ENCODE results near the gene SRP54.
"Not testable (repeated sequence)": the region's sequence is repeated elsewhere in the genome, so short reads cannot be mapped to it uniquely, and the experiment has no call there.

The SRP54 gene

DNA sequence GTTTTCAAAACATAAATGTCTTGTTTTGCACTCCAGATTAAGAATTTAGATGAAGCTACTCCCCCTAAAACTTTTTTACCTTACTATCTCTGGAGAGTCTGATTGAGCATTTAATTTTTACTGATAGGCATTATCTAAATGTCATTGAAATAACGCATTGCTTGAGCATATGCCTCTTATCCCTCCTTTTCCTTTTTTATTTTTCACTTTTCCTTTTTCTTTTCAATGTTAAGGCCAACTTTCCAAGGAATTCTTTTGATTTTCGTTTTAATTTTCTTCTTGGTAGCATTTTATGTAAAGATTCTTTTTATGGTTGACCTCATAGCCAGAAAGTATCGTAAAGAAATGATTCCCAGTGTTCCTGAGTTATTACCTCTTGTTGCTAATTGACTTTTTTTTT lies 2.9 kb downstream of the SRP54 start:
- DNase-seq: no peak

DNA sequence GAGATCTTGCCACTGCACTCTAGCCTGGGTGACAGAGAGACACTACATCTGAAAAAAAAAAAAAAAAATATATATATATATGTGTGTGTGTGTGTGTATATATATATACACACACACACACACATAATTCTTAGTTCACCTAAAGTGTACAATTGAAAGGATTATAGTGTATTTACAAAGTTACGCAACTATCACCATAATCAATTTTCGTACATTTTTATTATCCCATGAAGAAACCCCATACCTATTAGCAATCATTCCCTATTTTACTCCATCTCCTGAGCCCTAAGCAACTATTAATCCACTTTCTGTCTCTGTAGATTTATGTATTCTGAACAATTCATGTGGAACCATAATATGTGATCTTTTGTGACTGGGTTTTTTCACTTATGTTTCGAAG lies 4.4 kb downstream of the SRP54 start:
- no peak for DNase-seq

DNA sequence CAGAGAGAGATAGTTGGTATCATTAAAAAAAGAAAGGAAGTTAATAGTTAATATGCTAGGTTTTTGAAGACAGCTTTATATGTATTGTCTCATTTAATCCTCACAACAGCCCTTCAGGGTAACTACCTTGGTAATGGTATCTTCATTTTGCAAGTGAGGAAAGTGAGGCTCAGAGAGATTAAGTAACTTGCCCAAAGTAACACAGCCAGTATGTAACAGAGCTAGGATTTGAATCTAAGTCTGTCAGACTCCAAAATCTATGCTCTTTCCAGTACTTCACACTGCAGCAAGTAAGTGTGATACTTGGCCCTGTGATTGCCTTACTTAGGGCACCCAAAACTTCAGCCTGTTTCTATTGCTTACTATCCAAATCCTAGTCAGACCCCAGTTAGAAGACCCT lies 7.0 kb downstream of the SRP54 start:
- no peak for DNase-seq

DNA sequence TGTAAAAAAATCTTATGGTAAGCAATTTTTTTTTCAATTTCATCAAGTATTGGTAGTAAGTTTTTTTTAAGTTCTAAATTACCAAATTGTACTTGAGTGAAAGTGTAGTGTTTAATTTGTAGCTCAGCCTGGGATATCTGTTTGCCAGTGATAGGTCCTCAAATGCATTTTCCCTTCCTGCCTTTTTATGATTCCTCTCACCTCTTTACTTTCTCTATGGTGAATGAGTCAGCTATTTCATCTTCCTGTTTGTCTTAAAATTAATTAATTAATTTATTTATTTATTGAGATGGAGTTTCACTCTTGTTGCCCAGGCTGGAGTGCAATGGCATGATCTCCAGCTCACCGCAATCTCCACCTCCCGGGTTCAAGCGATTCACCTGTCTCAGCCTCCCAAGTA lies 10.6 kb downstream of the SRP54 start:
- no peak for DNase-seq

DNA sequence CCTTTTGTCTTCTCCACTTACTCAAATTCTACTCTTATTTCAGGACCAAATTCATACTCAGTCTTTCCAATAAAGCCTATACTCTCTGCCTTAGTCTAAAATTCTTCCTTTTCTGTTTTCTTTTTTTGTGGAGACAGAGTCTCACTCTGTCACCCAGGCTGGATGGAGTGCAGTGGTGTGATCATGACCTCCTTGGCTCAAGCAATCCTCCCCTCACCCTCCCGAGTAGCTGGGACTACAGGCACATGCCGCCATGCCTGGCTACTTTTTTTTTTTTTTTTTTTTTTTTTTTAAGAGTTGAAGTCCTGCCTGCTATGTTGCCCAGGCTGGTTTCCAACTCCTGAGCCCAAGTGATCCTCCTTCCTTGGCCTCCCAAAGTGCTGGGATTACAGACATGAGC lies 11.9 kb downstream of the SRP54 start:
- no peak for DNase-seq

DNA sequence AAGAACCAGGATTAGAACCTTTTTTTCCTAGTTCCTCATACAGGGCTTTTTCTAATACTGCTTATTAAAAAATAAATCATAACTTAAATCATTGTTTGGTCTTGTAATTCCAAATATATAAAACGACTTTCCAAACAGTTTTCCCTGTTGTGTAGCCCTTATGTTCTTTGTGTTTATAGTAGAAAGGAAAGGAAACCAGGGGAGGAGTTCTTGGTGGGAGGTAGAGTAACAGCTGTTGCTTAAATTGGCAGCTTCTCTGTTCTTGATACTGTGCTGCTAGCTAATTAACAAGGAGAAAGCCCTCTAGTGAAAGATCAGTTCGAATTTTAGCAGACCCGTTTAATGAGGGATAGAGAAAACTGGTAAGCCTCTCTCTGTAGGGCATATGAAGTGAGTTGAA lies 15.0 kb downstream of the SRP54 start:
- DNase-seq: no peak

DNA sequence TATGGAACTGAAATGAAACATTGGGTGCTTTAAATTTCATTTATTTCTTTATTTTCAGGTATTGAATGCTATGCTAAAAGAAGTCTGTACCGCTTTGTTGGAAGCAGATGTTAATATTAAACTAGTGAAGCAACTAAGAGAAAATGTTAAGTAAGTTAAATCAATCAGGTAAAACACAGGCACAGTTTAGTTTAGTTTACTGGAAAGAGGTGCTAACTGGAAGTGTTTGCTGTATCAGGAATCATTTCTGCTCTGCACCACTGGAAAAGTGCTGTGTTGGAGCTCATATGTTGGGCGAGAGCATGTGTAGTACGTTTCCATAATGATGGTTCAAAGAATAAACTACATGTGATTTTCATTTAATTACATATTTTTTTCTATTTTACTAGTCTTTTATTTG lies 16.7 kb downstream of the SRP54 start:
- no peak for DNase-seq

DNA sequence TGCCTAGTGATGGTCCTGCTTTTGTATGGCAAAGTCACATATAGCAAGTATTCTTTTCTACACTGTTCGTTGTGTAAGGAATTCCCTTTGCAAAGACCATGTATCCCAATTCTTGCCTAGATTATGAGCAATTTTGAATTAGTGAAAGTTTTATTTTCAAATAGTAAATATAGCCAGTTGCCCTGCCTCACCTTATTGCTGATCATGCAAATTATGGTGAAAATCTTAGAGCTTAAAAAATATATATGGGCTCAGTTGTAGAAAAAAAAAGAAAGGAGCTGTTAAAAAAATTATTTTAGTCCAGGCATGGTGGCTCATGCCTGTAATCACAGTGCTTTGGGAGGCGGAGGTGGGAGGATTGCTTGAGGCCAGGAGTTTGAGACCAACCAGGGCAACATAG lies 18.8 kb downstream of the SRP54 start:
- no peak for DNase-seq

DNA sequence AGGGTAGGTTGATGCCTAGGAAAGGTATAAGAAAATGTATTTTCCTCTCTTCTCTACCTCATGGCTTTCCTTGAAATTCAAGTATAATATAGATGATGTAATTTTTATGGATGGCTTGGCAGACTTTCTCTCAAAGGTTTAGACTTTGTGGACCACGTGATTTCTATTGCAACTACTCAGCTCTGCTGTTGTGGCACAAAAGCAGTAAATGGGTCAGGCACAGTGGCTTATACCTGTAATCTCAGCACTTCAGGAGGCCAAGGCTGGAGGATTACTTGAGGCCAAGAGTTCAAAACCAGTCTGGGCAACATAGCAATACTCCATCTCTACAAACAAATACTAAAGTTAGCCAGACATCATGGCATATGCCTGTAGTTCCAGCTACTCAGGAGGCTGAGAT lies 22.0 kb downstream of the SRP54 start:
- no peak for DNase-seq

DNA sequence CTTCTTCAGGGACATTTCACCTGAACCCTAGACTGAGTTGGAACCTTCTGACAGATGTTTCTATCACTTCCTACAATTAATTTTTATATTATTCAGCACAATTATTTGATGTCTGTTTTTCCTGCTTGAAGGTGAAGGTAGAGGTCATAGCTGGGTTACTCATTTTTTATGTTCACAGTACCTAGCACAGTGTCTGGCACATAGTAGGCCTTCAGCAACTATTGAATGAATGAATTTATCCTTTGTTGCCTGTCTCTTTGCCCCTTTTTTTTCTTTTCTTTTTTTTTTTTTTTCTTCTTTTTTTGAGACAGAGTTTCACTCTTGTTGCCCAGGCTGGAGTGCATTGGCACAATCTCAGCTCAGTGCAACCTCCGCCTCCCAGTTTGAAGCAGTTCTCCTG lies 33.8 kb downstream of the SRP54 start:
- DNase-seq: no peak

DNA sequence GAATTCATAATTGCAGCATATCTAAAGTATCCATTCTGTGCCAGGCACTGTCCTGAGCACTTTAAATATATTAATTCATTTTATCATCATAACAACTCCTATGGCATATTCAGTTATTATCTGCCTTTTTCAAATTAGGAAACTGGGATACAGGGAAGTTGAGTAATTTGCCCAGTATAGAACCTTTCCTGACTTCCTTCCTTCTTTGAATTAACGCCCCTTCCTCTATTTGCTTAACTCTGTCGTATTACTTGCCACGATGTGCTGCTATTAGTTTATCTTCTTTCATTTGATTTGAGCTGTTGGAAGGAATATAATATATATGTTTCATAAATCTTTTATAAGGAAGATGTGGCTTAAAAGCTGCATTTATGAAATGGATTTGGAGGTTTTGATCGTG lies 37.9 kb downstream of the SRP54 start:
- DNase-seq: no peak

DNA sequence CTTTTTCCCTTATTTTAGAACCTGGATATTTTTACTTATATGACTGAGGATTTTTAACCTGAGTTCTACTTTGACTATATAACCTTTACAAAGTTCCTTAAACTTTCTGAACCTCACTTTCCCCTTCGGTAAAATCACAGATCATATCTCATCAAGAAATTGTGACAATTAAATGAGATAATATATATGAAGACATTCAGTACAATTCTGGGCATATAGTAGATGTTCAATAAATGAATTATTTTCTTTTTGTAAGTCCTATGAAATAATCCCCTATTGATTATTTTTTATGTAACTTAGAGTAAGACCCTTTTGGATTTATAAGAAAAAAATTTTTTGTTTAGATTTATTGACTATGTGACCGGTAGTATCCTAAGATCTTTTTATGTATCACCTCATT lies 45.6 kb downstream of the SRP54 start:
- no peak for DNase-seq

DNA sequence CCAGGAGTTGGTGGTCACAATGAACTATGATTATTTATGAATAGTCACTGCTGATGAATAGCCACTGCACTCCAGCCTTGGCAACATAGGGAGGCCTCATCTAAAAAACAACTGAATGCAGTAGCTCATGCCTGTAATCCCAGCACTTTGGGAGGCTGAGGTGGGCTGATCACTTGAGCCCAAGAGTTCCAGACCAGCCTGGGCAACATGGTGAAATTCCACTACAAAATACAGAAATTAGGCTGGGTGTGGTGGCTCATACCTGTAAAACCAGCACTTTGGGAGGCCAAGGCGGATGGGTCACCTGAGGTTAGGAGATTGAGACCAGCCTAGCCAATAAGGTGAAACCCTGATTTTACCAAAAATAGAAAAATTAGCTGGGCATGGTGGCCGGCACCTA lies 49.8 kb downstream of the SRP54 start:
- DNase-seq: no peak

DNA sequence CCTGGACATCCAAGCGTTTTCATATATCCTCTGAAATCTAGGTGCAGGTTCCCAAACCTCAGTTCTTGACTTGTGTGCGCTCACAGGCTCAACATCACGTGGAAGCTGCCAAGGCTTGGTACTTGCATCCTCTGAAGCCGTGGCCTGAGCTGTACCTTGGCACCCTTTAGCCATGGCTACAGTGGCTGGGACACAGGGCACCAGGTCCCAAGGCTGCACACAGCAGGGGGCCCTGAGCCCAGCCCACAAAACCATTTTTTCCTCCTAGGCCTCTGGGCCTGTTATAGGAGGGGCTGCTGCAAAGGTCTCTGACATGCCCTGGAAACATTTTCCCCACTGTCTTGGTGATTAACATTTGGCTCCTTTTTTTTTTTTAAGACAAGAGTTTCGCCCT lies 51.6 kb downstream of the SRP54 start:
- DNase-seq: no peak

DNA sequence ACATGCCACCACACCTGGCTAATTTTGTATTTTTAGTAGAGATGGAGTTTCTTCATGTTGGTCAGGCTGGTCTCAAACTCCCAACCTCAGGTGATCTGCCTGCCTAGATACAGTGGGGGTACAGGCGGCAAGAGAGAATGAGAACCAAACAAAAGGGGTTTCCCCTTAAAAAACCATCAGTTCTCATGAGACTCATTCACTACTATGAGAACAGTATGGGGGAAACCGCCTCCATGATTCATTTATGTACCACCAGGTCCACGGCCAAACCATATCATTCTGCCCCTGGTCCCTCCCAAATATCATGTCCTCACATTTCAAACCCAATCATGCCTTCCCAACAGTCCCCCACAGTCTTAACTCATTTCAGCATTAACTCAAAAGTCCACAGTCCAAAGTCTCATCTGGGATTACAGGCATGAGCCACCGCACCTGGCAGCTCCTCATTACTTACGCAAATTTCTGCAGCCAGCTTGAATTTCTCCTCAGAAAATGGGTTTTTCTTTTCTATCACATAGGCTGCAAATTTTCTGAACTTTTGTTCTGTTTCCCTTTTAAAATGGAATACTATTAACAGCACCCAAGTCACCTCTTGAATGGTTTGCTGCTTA lies 52.3 kb downstream of the SRP54 start:
- not testable (repeated sequence) for DNase-seq

DNA sequence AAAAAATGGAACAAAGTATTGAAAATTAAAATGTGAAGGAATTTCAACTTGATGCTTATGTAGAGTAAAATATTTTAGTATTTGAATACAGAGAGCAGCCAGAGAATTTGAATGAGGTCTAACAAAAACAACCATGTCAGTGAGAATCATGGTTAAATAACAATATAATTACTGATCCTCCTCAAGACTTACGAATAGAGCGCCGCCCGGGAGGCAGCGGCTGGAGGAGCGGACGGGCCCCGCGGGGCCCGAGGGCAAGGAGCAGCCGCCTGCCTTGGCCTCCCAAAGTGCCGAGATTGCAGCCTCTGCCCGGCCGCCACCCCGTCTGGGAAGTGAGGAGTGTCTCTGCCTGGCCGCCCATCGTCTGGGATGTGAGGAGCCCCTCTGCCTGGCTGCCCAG lies 55.5 kb downstream of the SRP54 start:
- DNase-seq: not testable (repeated sequence)

DNA sequence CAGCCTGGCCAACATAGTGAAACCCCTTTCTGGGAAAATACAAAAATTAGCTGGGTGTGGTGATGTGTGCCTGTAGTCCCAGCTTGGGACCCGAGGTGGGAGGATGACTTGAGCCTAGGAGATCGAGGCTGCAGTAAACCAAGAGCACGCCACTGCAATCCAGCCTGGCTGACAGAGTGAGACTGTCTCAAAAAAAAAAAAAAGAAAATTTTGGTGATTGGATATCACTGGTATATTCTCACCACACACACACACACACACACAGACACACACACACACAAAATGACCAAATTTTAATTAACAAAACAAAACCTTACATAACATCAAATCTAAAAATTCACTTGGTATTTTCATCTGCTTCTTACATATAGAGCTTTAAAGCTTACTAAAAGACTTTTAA lies 59.8 kb downstream of the SRP54 start:
- DNase-seq: no peak

DNA sequence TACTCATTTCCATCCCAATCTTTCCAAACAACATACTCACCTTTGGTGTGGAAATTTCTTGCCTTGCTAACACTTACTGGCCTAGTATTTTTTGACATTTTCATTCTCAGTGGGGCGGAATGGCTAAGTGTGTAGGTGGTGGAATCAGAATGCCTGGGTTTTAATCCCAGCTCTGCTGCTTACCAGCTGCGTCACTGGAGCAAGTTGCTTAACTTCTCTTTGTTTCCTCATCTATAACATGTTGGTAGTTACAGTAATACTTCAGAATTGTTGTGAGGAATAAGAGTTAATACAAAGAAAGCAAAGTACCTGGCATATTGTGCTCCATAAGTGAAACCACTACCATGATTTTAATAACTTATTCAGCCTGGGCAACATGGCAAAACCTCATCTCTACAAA lies 60.3 kb downstream of the SRP54 start:
- no peak for DNase-seq

DNA sequence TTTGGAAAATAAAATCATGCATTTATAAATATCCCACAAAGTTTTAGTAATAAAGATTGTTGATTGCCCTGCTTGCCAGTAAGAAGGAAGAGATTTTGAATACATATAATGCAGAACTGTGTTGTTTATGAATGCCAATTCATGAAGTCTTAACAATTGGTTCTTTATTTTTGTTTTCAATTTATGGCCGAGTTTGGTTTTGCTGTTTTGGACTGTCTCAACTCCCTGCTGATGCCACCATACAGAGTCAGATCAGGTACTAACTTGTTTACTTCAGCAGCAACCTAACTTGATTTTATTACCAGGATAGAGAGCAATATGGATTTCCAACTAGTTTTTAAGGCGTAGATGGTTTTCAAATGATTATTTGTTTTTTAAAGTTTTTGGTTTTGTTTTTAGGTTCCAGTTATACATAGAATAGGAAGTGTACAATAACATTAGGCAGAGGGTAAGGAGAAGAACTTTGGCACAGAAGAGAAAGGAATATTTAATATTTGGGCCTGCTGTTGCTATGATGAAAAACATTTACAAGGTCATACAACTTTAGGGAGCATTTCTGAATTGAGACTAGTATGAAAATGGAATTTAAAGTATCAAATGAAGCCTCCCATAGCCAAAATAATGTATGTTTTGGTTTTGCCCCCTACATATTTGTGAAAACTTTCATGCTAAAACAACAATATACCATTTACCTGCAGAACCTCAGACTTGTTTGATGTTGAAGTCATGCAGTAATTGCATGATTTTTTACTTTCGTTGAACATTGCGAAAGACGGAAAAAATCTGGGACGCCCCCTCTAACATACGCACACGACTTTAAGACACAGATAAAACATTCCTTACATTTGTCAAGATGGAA lies 62.4 kb downstream of the SRP54 start:
- DNase-seq: peak; percentile 62

DNA sequence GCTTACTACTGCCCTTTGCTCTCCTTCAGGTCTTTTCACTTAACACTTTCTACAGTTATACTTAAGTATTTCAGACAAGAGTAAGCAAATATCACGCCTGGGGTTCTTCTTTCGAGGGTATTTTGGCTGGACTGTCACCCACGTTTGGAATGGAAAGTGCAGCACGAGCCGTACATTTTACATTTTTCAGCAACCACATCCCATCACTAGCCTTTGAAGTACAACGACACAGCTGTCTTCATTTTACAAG lies 62.9 kb downstream of the SRP54 start:
- no peak for DNase-seq

DNA sequence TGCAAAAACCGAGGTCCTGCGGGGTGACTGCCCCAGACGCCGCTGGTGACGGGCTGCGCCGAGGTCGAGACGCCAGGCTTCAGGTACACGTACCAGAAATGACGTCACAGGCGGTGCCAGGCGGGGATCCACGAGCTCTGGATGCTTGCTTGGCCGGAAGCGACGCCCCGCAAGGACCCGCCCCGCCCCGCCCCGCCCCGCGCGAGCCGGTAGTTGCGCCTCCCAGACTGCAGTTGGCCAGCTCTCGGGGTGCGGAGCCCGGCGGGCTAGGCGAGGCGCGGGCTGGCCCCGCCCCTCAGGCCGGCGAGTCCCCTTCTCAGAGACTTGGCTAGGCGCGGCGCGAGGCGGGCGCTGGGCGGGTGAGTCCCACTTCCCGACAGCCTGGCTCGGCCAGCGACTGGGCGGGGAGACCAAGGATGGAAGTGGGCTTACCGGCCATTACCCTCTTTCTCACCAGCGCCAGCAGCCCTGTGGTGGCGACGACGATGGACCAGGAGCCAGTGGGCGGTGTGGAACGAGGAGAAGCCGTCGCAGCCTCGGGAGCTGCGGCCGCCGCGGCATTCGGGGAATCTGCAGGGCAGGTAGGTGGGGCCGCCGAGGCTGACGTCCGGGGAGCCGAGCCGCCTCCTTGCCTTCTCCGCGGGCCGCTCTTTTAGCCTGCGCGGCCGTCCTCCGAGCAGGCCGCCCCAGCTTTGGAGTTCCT lies 63.4 kb downstream of the SRP54 start, which contains the start of gene FAM177A1:
FAM177A1 (plus strand) TSS at position 225 of the 703 bp plus-strand sequence; CDS start at position 417, 192 bp downstream.
- DNase-seq: peak; percentile 96

DNA sequence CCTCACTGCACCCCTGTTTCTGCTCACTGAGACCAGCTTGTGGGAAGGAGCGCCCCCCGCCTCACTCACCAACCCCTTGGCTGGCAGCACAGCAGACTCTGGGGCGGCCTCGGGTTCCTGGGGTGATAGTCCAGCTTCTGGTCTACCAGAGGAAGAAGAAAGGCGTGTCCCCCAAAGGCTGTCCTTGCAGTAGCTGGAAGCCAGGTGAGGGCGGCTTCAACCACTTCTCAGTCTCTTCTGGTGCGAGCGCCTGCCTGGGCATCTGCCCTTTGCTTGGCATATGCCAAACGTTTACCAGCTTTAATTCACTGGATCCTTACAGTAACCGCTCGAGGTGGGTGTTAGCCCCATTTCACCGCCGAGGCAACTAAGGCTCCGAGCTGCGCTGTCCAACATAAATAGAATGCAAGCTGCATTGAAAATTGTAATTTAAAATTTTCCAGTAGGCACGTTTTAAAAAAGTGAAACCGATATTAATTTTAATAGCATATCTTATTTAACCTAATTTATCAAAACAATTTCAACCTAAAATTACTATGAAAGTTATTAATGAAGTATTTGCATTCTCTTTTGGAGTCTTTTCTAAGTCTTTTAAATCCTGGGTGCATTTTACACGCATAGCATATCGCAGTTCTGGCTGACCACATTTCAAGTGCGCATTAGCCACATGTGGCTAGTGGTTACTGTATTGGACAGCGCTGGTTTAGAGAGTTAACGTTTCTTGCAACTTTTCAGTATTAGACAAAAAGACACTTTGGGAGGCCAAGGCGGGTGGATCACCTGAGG lies 64.2 kb downstream of the SRP54 start:
- DNase-seq: peak; percentile 35

DNA sequence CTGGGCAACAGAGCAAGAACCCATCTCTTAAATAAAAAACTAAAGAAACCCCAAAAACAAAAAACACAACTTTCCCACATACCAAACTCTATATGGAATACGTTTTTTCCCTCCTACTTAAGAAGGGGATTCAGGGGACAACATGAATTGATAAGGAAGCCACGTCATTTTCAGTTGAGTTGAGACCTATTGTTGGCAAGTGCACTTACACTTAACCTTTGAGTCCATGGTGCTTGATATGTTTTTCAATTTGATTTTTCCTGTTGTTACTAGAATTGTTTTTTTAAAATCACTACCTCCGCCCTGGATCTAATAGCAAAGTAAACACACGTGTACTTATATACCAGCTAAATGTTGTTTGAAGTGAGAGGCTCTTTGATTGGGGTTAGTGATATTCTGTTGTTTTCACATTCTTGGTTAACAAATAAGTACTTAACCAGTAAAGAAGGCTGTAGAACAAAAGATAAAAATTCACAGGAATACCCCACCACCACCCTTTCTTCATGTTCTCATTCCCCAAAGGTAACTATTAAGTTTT lies 65.3 kb downstream of the SRP54 start:
- DNase-seq: no peak

Data from midbrain (tissue), 1 donor.